OCI-LY7 (cell line): ENCODE data around the gene IGF1R. TPM values are rescaled to one million over a fixed set of nuclear protein-coding genes. Genes with fewer than 3 reads are reported as not detected.

Experiments
- BruUV-seq: library from RNA; stranded (reverse); fragments of 400-500 nt; replicated peaks from 2 replicates; lab custom pipeline; 2021; lab: Mats Ljungman, UMichigan
- CTCF ChIA-PET: fragments of 300-600 bp; sonication (Branson Sonifier 250); formaldehyde crosslinking; loops from one replicate; lab custom pipeline; 2022; ENCODE audit warnings: antibody characterized with exemption; ENCODE audit not compliant: unreplicated experiment; lab: Charles Lee
- POLR2A ChIA-PET: fragments of 300-600 bp; sonication (Branson Sonifier 250); formaldehyde crosslinking; loops from one replicate; lab custom pipeline; 2022; ENCODE audit warnings: antibody characterized with exemption; lab: Charles Lee
- DNase-seq: peaks from one replicate; pipeline ENCODE4 v3.0.0-alpha.2; 2015; ENCODE audit warnings: low spot score
- H2AFZ ChIP-seq: fragments of 200-600 bp; sonication (generic), shearing (Covaris generic); 2 replicates; pipeline ENCODE4 v1.6.1; 2014; ENCODE audit warnings: mild to moderate bottlenecking, antibody characterized with exemption, low read length, moderate library complexity
- H3K27ac ChIP-seq: fragments of 200-600 bp; sonication (generic); 2 replicates; pipeline ENCODE4 v1.5.1; 2014; ENCODE audit warnings: mixed run types, low read depth, mild to moderate bottlenecking, moderate library complexity, low read length, inconsistent platforms; ENCODE audit not compliant: poor library complexity, severe bottlenecking
- H3K36me3 ChIP-seq: fragments of 200-600 bp; sonication (generic); 2 replicates; pipeline ENCODE4 v1.6.1; 2014; ENCODE audit warnings: mild to moderate bottlenecking, antibody characterized with exemption, low read length, moderate library complexity, mixed read lengths; ENCODE audit not compliant: insufficient read depth
- H3K4me1 ChIP-seq: fragments of 200-600 bp; sonication (generic); 2 replicates; pipeline ENCODE4 v1.5.1; 2014; ENCODE audit warnings: mild to moderate bottlenecking, low read length; ENCODE audit not compliant: insufficient read depth, poor library complexity, severe bottlenecking
- H3K4me2 ChIP-seq: fragments of 200-600 bp; sonication (generic); 2 replicates; pipeline ENCODE4 v1.6.1; 2014; ENCODE audit warnings: mild to moderate bottlenecking, low read length
- H3K4me3 ChIP-seq: fragments of 200-600 bp; sonication (generic); 2 replicates; pipeline ENCODE4 v1.5.1; 2014; ENCODE audit warnings: mild to moderate bottlenecking, low read depth, low read length; ENCODE audit not compliant: poor library complexity, severe bottlenecking
- H3K79me2 ChIP-seq: fragments of 200-600 bp; sonication (generic); 2 replicates; pipeline ENCODE4 v1.6.1; 2016; ENCODE audit warnings: low read depth, mild to moderate bottlenecking, low read length, moderate library complexity, mixed read lengths; ENCODE audit not compliant: insufficient read depth
- H3K9me2 ChIP-seq: fragments of 200-600 bp; sonication (generic); 2 replicates; pipeline ENCODE4 v1.6.1; 2016; ENCODE audit warnings: mild to moderate bottlenecking, low read length, mixed read lengths; ENCODE audit not compliant: insufficient read depth
- H3K9me3 ChIP-seq: fragments of 200-600 bp; sonication (generic); 2 replicates; pipeline ENCODE4 v1.6.1; 2014; ENCODE audit warnings: mild to moderate bottlenecking, mixed run types, low read length, mixed read lengths
- H4K20me1 ChIP-seq: fragments of 200-600 bp; sonication (generic); 2 replicates; pipeline ENCODE4 v1.6.1; 2014; ENCODE audit warnings: mild to moderate bottlenecking, antibody characterized with exemption, low read length, moderate library complexity, mixed read lengths; ENCODE audit not compliant: insufficient read depth
- CTCF ChIP-seq: fragments of 200-600 bp; sonication (generic); conservative IDR thresholded peaks from 2 replicates; pipeline ENCODE4 v1.5.1; 2014; ENCODE audit warnings: mild to moderate bottlenecking, antibody characterized with exemption, low read length, moderate library complexity, mixed read lengths
- EZH2phosphoT487 ChIP-seq: fragments of 200-600 bp; sonication (generic); IDR thresholded peaks from 2 replicates; pipeline ENCODE4 v1.6.1; 2018; ENCODE audit warnings: low read depth, borderline replicate concordance, mild to moderate bottlenecking, mixed run types, antibody characterized with exemption, low read length, moderate library complexity, mixed read lengths
- intact Hi-C: fragments of 100-400 bp; cut with micrococcal nuclease; formaldehyde crosslinking; loops from one replicate; pipeline ENCODE4 v1.10.0; 2022; ENCODE audit not compliant: unreplicated experiment
- total RNA-seq, 2 experiments: library from RNA; depleted of rRNA in 1 of 2; stranded (reverse); fragments of >200 nt in 1 of 2; shearing (Covaris generic) in 1 of 2; gene quantifications; 2 replicates each; pipeline ENCODE4 v1.2.3, GENCODE V29; 2014 to 2022

Gene IGF1R
- total RNA-seq, 2 experiments from 2014 or later: 26.5 to 29.1 TPM

- TF ChIP-seq EZH2phosphoT487 (no peak), CTCF (no peak)
- no TSS peak for BruUV-seq
- Histone ChIP-seq H2AFZ (no peak overlapping the region), H3K27ac (no peak overlapping the region), H4K20me1 (no peaks in the 10 kb centered on the region), H3K36me3 (no peaks in the 10 kb centered on the region), H3K79me2 (no peaks in the 10 kb centered on the region), H3K9me3 (no peaks in the 10 kb centered on the region), H3K4me3 (no peak overlapping the region), H3K4me1 (no peaks in the 10 kb centered on the region), H3K4me2 (no peak overlapping the region), H3K9me2 (no peaks in the 10 kb centered on the region)
- intact Hi-C loops: no loop called here
- no peak for DNase-seq
- CTCF ChIA-PET: no interaction called here
- POLR2A ChIA-PET: interaction anchor here (0.6 kb wide), 1 partner anchor 238 kb away, joined by 5 read pairs; no protein-coding TSS in a partner anchor
Observed at GRCh38 chr15:98933406-98933805, 285.1 kb downstream of the IGF1R start.

GRCh38 chr15:98935736-98936135, 287.4 kb downstream of the IGF1R start:
- H2AFZ ChIP-seq: no peak overlapping the region
- H3K27ac ChIP-seq: no peak overlapping the region
- TF ChIP-seq CTCF (no peak), EZH2phosphoT487 (no peak)
- intact Hi-C loops: no loop called here
- no peaks in the 10 kb centered on the region for H3K79me2 ChIP-seq
- no peak overlapping the region for H3K4me2 ChIP-seq
- BruUV-seq: no TSS peak
- POLR2A ChIA-PET: no interaction called here
- no peaks in the 10 kb centered on the region for H3K4me1 ChIP-seq
- H3K9me2 ChIP-seq: no peaks in the 10 kb centered on the region
- CTCF ChIA-PET: interaction anchor here (0.6 kb wide), 1 partner anchor 769 kb away, joined by 3 read pairs; no protein-coding TSS in a partner anchor
- no peaks in the 10 kb centered on the region for H4K20me1 ChIP-seq
- no peaks in the 10 kb centered on the region for H3K36me3 ChIP-seq
- H3K9me3 ChIP-seq: no peaks in the 10 kb centered on the region
- H3K4me3 ChIP-seq: no peak overlapping the region
- DNase-seq: no peak

GRCh38 chr15:98937413-98938104, 289.2 kb downstream of the IGF1R start:
- H4K20me1 ChIP-seq: no peaks in the 10 kb centered on the region
- no peaks in the 10 kb centered on the region for H3K4me1 ChIP-seq
- TF ChIP-seq CTCF: no peak
- TF ChIP-seq EZH2phosphoT487: no peak
- no peaks in the 10 kb centered on the region for H3K9me3 ChIP-seq
- no TSS peak for BruUV-seq
- no peak for DNase-seq
- no peak overlapping the region for H2AFZ ChIP-seq
- POLR2A ChIA-PET: no interaction called here
- CTCF ChIA-PET: interaction anchor here (0.5 kb wide), 1 partner anchor 43 kb away, joined by 4 read pairs; no protein-coding TSS in a partner anchor
- no peak overlapping the region for H3K4me3 ChIP-seq
- intact Hi-C loops: no loop called here
- no peaks in the 10 kb centered on the region for H3K9me2 ChIP-seq
- no peaks in the 10 kb centered on the region for H3K36me3 ChIP-seq
- no peaks in the 10 kb centered on the region for H3K79me2 ChIP-seq
- H3K27ac ChIP-seq: no peak overlapping the region
- no peak overlapping the region for H3K4me2 ChIP-seq
